Colon (tissue), 2 donors: ENCODE data around the gene EPHA7.

ENCODE experiments used
- FAIRE-seq: peaks from 2 replicates; lab custom pipeline; 2012; peaks lifted over from hg19 to GRCh38; lab: Jason Lieb, UNC
- donor health status: control.
- donor health status: control.

The EPHA7 gene

DNA sequence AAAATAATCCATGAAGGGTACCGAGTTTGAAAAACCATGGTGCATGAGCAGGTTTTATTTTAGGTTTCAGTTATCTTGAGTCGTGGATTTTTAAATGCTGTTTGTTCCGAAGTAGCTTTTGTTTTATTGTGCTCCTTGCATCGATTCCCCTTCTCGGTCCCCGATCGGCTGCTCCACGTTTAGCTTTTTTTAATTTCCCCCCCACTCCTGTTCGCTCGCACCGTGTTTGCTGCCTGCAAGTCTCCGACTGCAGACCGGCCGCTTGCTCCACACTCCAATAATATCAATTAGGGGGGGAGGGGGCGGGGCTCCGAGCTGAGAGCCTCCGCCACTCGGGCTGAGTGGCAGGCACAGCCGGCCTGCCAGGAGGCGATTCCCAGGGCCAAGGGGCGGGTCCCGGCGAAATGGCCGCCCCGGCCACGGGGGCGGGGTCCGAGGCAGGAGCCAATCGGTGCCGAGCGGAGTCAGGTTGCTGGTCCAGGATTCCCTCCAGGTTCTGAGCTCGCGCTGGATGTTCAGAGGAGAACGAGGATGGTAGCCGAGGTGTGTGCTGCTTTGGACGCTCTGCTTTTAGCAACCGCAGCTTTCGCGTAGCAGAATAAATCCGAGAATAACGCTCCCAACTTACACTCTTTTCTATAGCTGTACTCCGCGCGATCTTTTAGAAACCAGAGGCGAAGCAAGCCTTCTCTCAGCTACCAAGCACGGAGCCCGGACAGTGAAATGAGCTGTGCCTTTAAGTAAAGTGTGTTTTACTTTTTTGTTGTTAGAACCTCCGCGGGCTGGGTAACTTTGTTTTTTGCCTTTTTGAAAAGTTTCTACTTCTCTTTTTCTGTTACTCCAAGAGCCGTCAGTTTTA, at the start of gene EPHA7:
Gene EPHA7, minus strand, starts transcription at position 256 of the 859 bp plus-strand sequence. Its CDS starts 218 bp downstream, at position 38.
- FAIRE-seq, result no peak

DNA sequence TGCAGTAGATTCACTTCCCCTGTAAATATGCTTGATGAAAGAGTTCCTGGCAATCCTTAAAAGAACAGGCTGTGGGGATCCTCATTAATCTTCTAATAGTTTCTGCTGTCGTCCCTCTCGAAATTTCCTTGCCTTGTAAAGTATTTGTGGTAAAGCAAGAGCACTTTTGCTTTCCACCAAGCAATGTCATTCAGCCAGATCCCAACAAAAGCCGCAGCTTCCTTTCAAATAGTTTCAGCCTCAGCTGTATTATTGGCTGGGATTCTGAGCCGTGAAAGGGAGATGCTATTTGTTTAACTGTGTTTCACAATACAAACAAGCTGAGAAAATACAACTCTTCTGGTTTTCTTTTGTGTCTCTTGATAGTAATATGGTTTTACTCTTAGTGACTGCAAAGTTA, 48.9 kb upstream of the EPHA7 start:
- FAIRE-seq, result no peak

DNA sequence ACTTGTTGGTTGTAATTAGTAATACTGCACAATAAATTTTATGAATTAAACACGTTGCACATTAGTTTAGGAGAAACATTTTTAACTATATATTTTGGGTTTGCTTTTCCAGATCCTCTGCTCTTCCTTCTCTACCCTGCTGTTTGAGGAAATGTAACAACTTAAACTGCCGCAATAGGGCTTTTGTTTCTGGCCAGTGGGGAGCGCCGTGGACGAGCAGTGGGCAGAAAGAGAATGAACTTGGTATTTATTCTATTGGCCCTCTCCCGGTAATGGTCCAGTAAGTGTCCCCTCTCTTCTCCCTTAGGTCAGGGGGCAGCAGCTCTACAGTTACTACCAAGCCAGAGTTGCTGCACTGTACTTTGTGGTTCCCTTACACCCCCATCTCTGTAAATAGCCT, 35.2 kb upstream of the EPHA7 start:
- FAIRE-seq, result no peak

GRCh38 chr6:93453956-93454355, 34.6 kb upstream of the EPHA7 start:
- no peak for FAIRE-seq

DNA sequence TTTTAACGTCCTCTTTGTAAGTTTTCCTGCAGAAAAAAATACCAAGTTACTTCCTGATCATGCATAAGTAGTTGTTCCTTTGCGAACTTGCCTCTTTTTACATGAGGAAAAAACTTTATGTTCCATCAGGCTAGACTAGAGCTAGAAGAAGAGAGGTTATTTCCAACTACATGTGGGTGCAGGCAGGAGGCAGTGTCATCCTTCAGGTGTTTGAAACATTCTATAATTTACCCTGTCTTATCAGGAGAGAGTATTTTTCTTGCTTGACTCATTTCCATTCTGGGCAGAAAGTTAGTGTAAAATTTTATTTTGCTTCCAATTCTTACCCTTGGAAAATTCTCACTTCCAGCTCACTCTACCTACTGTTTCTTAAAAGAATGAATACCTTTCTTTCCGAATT, 28.5 kb upstream of the EPHA7 start:
- FAIRE-seq, result no peak

DNA sequence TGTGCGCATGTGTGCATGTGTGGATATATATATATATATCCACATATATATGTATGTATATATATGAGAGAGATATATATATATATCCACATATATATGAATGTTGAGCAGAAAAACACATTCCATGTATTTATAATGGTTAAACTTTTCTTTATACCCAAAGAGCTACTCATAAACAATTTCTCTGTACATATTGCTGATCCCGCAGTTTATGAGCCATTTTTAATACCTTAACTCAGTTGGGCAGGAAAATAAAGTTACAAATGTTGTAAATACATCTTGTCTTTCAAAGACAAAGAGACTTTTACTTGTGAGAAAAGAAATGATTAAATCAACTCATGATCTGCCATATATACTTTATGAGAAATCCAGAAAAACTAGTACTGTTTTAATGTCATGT, 18.1 kb upstream of the EPHA7 start:
- no peak for FAIRE-seq

DNA sequence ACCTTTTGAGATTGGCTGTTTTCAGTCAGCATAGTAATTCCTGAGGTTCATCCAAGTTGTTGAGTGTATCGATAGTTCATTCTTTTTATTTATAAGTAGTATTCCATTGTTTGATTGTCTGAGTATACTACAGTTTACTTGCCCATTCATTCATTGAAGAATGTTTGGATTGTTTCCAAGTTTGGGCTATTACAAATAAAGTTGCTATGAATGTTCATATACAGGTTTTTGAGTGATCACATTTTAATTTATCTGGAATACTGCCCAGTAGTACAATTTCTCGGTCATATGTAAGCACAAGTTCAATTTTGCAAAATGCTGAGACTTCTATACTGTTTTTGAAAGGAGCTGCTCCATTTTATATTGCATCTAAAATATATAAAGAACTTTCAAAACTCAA, 14.2 kb upstream of the EPHA7 start:
- no peak for FAIRE-seq

DNA sequence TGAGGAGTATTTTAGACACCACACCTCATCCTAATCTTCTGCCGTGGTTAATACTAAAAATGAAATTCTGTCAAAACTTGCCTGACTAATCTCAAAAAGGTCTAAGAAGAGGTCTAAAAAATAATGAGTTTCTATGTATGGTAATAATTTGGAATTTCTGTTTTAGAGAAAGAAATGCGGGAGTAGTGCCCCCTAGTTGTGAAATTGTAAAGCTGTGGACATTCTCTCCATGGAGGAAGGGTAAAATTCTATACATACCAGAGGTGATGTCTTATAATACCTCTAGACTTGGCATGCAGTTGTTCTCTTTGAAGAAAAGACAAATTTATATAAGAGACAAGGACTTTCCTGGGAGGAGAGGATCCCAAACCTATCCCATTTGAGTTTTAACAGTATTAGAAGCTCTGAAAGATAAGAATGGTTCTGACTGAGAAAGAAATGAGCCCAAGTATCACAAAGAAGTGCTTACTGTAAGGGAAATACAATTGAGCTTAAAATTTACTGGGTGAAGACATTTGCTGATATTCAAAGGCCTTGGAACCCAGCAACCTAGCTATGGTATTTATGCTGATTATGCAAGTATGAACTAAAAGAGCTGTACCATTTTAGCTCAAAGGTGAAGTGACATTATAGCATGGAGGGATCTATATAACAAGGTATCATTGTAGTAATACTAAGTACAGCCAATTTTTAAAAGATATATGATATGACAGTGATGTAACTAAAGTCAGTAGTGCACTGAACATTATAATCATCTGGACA, 5.1 kb upstream of the EPHA7 start:
- FAIRE-seq, result no peak

- FAIRE-seq, result no peak
Measured at GRCh38 chr6:93423542-93423941, 4.2 kb upstream of the EPHA7 start.

DNA sequence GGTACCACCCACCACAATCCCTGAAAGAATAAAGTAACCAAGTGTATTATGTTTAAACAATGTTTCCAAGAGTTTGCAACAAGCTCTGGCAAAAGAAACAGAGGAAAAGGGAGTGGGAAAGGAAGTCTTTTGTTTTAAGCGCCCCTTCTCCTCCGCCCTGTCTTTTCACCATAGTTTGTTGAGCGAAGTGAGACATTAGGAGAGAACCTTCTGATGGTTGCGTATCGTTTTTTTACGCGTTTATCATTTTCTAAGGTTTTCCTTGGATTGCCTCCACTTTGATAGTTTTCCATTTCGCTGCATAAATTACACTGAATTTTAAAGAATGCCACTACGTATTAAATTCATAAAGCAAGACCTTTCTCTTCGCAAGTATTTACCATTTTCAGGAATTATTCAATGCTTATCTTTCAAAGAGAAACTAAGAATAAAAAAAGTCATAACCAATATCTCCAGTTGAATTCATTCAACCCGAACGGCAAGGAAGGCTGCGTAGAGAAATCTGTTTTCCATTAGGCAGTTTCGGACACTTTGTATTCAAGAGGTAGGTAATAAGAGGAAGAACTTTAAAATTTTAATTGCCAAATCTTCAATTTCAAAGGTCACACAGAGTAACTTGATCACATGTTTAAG, 920 bp upstream of the EPHA7 start:
- no peak for FAIRE-seq

- FAIRE-seq, result no peak
Measured at GRCh38 chr6:93418408-93419303, 703 bp downstream of the EPHA7 start.

GRCh38 chr6:93418033-93418407, 1.3 kb downstream of the EPHA7 start:
- no peak for FAIRE-seq

GRCh38 chr6:93417421-93418013, 1.8 kb downstream of the EPHA7 start:
- FAIRE-seq, result no peak

- FAIRE-seq, result no peak
Measured at GRCh38 chr6:93416571-93417420, 2.6 kb downstream of the EPHA7 start.

DNA sequence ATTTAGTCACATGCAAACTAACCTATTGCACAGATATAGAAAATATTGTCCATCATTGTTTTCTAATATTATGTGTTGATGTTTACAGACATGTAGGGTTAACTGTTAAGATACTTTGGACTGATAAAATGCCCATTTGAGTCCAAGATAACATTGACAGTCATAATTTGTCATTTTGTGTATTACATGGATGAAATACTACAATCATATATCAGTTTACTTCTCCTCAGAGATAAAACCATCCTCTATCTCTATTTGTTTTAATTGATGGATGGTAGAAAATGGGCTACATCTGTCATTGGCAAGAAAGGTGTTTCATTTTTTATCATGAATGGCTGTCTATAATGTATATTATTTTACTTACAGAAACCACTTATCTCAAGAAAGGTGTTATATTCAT, 6.2 kb downstream of the EPHA7 start:
- FAIRE-seq, result no peak

DNA sequence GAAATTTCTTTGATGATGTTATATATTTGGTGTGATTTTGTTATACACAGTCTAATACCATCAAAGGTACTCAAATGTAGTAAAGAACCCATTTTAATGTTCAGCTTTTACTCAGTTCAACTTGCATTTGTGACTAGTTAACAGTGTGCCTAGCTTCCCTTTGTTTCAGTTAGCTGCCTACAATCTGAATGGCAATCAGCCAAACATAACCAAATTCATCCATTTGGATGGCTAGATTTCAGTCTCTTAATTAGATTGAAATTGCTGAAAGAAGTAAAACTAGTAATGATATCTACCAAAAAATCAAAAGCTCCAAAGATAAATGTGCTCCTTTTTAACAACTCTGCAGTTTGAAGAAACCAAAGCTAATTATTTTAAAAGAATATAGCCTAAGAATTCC, 6.9 kb downstream of the EPHA7 start:
- FAIRE-seq, result no peak

GRCh38 chr6:93407186-93407585, 12.2 kb downstream of the EPHA7 start:
- FAIRE-seq, result no peak

GRCh38 chr6:93403390-93403789, 16.0 kb downstream of the EPHA7 start:
- no peak for FAIRE-seq

GRCh38 chr6:93398723-93399122, 20.6 kb downstream of the EPHA7 start:
- no peak for FAIRE-seq

DNA sequence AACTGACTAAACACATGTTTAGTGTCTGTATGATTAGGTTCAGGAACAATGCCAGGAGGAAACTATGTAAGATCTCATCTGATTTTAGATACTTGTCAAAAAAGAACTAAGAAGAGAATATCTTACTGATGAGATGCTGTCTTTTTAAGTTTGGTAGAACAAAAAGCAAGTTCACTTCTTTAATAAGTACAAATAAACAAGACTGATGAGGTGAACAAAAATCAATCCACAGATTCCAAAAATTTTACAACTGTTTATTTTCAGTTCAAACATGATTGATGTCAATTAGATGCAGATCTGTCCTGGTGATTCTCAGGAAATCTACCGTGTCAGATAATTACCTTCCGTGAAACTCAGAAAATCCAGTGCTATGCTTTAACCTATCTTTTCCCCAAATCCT, 24.9 kb downstream of the EPHA7 start:
- no peak for FAIRE-seq
